SK-N-SH (cell line): ENCODE measurements around the gene DCLK1.

Experiments
- EZH2phosphoT487 ChIP-seq: fragments of 200-600 bp; sonication (generic); IDR thresholded peaks from 2 replicates; pipeline ENCODE4 v1.6.1; 2017; ENCODE audit warnings: low read depth, mixed run types, mild to moderate bottlenecking, antibody characterized with exemption, moderate library complexity, borderline replicate concordance
- POLR2AphosphoS5 ChIP-seq: IDR thresholded peaks from 2 replicates; pipeline ENCODE4 v1.6.1; 2012; ENCODE audit warnings: low read depth, low read length

DNA sequence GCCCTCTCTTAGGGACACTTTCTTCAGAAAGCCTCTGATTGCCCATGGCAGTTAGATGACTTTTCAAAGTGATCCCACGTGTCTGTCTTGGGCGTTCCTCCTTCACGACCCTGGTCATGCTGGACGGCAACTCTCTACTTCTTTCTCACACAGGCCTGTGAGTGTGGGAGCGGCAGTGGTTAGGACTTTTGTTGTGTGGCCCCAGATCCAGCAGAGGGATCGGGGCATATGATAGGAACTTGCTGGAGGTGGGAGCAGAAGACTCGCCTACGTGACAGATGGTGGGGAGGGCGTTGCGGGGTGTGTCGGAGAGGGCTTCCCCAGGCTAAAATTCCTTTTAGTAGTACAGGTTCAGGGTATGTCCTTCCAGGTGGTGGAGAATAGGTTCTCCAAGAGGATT is 365.2 kb downstream of the DCLK1 start:
- TF ChIP-seq EZH2phosphoT487 (no peak), POLR2AphosphoS5 (no peak)
